Measurements from ENCODE around the gene ZBED5. TPM values are rescaled to one million over a fixed set of nuclear protein-coding genes. Genes with fewer than 3 reads are reported as not detected.
A peak's percentile ranks its signal among the peaks of the same experiment; 100 is the strongest.

Gene ZBED5
- total RNA-seq, 1 donor from 2014 or later: 19.5 TPM

DNA sequence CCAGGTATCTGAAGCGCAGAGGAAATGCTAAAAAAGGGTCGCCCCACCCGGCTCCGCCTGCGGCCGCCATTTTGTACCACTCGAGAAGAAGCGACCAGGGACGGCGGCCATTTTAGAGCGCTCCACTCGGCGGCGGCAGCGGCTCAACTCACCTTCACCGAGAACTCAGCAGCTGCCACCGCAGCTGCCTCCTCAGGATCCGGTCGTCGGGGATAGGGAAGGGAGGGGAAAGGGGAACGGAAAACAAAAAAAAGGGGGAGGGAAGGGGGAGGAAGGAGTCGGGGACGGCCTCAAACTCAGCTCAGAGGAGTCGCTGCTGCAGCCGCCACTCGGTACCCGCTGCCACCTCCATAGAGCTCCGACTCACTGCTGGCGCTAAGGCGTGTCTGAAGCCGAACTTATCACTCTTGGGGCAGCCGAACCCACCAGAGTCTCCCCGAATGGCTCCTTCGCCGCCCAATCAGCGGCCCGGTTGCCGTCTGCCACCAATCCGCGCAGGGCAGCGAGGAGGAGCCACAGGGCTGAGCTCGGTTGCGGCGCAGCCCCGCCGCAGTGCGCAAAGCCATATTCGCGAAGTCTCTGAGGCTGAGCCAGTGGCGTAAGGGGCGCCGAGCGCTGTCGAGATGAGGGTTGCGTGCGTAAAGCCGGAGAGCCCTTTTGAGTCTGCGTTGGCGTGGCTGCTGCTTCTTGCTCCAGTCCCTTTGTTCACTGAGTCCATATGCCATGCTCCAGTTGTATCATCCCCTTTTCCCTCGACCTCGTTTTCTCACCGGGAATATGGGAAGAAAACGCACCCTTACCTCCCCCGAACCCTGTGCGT, 49.1 kb downstream of the ZBED5 start, which contains the start of gene EIF4G2:
TSS of gene EIF4G2 (minus strand) at position 374 of the 820 bp plus-strand sequence.
- Histone ChIP-seq H3K27me3 (ENCODE audit: control insufficient read depth, insufficient read depth, low read length) (no peaks in the 10 kb centered on the region), H3K36me3 (ENCODE audit: control insufficient read depth, insufficient read depth, low read length) (peaks cover 12% of the 10 kb centered on the region), H3K4me3 (ENCODE audit: low read depth, low read length) (peak within 1 kb of the TSS; percentile 93)
- DNase-seq (ENCODE audit: low read depth) (peak; percentile 96), FAIRE-seq (peak; percentile 81)
- TF ChIP-seq, protein P1, sequence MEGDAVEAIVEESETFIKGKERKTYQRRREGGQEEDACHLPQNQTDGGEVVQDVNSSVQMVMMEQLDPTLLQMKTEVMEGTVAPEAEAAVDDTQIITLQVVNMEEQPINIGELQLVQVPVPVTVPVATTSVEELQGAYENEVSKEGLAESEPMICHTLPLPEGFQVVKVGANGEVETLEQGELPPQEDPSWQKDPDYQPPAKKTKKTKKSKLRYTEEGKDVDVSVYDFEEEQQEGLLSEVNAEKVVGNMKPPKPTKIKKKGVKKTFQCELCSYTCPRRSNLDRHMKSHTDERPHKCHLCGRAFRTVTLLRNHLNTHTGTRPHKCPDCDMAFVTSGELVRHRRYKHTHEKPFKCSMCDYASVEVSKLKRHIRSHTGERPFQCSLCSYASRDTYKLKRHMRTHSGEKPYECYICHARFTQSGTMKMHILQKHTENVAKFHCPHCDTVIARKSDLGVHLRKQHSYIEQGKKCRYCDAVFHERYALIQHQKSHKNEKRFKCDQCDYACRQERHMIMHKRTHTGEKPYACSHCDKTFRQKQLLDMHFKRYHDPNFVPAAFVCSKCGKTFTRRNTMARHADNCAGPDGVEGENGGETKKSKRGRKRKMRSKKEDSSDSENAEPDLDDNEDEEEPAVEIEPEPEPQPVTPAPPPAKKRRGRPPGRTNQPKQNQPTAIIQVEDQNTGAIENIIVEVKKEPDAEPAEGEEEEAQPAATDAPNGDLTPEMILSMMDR (IDR thresholded peaks at IDR 0.05; ENCODE audit: insufficient read depth, low read length, severe bottlenecking): no peak

DNA sequence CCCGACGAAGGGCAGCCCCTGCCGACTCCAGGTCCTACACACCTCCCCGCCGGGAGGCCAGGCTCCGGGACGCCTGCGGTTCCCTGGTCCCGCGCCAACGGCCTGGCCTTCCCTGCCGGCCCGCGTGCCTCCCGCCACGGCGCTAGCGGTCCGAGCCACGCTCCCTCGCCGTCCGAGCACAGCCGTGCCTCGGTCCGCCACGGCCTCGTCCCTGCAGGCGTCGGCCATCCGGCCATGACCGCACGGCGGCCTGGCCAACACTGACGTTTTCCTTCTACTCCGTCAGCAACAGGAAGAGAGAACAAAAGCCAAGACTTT, 49.7 kb downstream of the ZBED5 start:
- Histone ChIP-seq H3K27me3 (ENCODE audit: control insufficient read depth, insufficient read depth, low read length) (no peaks in the 10 kb centered on the region), H3K36me3 (ENCODE audit: control insufficient read depth, insufficient read depth, low read length) (peaks cover 15% of the 10 kb centered on the region), H3K4me3 (ENCODE audit: low read depth, low read length) (peak overlapping the region; percentile 93)
- no peak for DNase-seq (ENCODE audit: low read depth)
- FAIRE-seq: no peak
- TF ChIP-seq, protein P1 (IDR thresholded peaks at IDR 0.05; ENCODE audit: insufficient read depth, low read length, severe bottlenecking): no peak

DNA sequence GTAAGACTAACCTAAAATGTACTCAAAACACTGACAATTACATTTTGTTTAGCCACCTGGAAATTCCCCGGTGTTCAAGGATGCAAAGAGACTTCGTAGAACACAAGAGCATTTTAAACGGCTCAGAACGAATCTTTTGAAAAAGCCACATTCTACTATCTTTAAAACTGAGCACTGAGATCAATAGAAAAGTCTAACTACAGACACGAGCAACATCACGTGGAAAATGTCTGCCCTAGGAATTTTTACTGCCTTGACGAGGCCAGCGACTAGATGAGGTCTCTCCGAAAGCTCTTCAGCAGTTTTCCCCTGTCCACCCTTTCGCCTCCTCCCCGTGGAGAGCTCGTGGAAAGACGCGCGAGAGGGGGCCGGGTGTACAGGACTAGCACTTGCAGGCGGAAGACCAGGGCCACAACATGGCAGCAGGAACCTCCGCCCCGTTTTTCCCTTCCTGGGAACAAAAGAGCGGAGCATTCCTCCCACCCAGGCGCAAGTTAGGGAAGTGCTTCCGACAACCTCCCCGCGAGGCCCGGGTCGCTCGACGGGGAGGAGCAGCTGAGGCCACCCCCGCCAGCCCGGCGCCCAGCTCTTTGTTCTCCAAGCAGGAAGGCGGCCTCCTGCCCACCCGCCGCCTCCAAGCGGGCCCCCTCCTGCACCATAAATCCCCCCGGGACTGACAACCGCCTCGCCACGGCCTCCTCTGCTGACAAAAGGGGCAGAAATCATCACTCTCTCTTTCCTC, 50.2 kb downstream of the ZBED5 start:
- no peak for FAIRE-seq

DNA sequence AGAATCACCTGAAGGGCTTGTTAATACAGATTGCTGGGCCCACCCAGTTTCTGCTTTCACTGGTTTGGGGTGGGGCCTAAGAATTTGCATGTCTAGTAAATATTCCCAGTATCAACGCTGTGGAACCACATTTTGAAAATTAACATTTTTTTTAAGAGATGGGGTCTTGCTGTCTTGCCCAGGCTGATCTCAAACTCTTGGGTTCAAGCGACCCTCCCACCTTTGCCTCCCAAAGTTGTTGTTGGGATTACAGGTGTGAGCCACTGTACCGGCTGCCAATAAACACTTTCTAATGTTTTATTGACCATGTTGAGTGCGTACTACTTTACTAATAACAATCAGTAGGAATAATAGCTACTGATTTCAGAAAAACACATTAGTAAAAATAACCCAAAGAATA, 51.6 kb downstream of the ZBED5 start:
- FAIRE-seq: no peak
- no peak for DNase-seq (ENCODE audit: low read depth)
- TF ChIP-seq, protein P1 (IDR thresholded peaks at IDR 0.05; ENCODE audit: insufficient read depth, low read length, severe bottlenecking): no peak
- H3K36me3 ChIP-seq (ENCODE audit: control insufficient read depth, insufficient read depth, low read length): peaks cover 26% of the 10 kb centered on the region
- no peaks in the 10 kb centered on the region for H3K27me3 ChIP-seq (ENCODE audit: control insufficient read depth, insufficient read depth, low read length)
- H3K4me3 ChIP-seq (ENCODE audit: low read depth, low read length): peak overlapping the region; percentile 93

More for the DNA sequence above, 50.2 kb downstream of the ZBED5 start:
- peak; percentile 20 for DNase-seq (ENCODE audit: low read depth)
- H3K27me3 ChIP-seq (ENCODE audit: control insufficient read depth, insufficient read depth, low read length): no peaks in the 10 kb centered on the region
- TF ChIP-seq, protein P1 (IDR thresholded peaks at IDR 0.05; ENCODE audit: insufficient read depth, low read length, severe bottlenecking): no peak
- peaks cover 17% of the 10 kb centered on the region for H3K36me3 ChIP-seq (ENCODE audit: control insufficient read depth, insufficient read depth, low read length)
- H3K4me3 ChIP-seq (ENCODE audit: low read depth, low read length): peak overlapping the region; percentile 93

DNA sequence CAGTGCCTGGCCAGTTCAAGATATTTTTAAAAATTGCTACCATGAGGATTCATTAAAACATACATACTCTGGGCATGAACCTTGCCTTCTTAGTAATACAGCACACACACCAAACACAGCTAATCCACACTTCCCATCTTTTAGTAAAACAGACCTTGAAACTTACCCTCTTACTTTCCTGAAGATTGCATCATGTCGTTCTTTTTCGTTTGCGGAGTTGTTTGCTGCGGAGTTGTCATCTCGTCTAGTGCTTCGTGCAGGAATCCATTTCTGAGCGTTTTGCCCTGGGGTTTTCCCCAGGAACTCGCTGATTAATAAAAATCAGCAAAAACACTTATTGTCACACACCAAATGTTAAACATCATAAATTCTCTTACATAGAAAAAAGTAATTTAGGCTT, 52.1 kb downstream of the ZBED5 start:
- TF ChIP-seq, protein P1 (IDR thresholded peaks at IDR 0.05; ENCODE audit: insufficient read depth, low read length, severe bottlenecking): no peak
- FAIRE-seq (no peak), DNase-seq (ENCODE audit: low read depth) (no peak)
- no peak overlapping the region for H3K4me3 ChIP-seq (ENCODE audit: low read depth, low read length)
- peaks cover 26% of the 10 kb centered on the region for H3K36me3 ChIP-seq (ENCODE audit: control insufficient read depth, insufficient read depth, low read length)
- no peaks in the 10 kb centered on the region for H3K27me3 ChIP-seq (ENCODE audit: control insufficient read depth, insufficient read depth, low read length)

Measured in bronchial epithelial cell (primary cell).